Smooth muscle cell (in vitro differentiated cells): Measurements from ENCODE around the gene TUT4. TPM values are rescaled to one million over a fixed set of nuclear protein-coding genes. Genes with fewer than 3 reads are reported as not detected.

Experiments used
- DNase-seq: peaks from one replicate; lab custom pipeline; 2025; ENCODE audit not compliant: unreplicated experiment; lab: John Stamatoyannopoulos, UW
- H2AFZ ChIP-seq: fragments of 200-600 bp; sonication (generic); 2 replicates; pipeline ENCODE4 v1.6.0; 2016; ENCODE audit warnings: antibody characterized with exemption, low read depth, mild to moderate bottlenecking
- H3F3A ChIP-seq: fragments of 200-600 bp; sonication (generic); 2 replicates; pipeline ENCODE4 v1.6.0; 2017; ENCODE audit warnings: antibody characterized with exemption, low read depth
- H3K27ac ChIP-seq: fragments of 200-600 bp; sonication (generic); 2 replicates; pipeline ENCODE4 v1.5.1; 2016; ENCODE audit warnings: low read depth, mild to moderate bottlenecking
- H3K27me3 ChIP-seq: fragments of 200-600 bp; sonication (generic); 2 replicates; pipeline ENCODE4 v1.6.1; 2016; ENCODE audit warnings: low read depth, mild to moderate bottlenecking
- H3K36me3 ChIP-seq: fragments of 200-600 bp; sonication (generic); 2 replicates; pipeline ENCODE4 v1.5.1; 2016; ENCODE audit warnings: low read depth
- H3K4me1 ChIP-seq: fragments of 200-600 bp; sonication (generic); 2 replicates; pipeline ENCODE4 v1.5.1; 2016; ENCODE audit warnings: low read depth
- H3K4me2 ChIP-seq: fragments of 200-600 bp; sonication (generic); 2 replicates; pipeline ENCODE4 v1.6.0; 2016; ENCODE audit warnings: mild to moderate bottlenecking
- H3K4me3 ChIP-seq: fragments of 200-600 bp; sonication (generic); 2 replicates; pipeline ENCODE4 v1.5.1; 2016; ENCODE audit warnings: mild to moderate bottlenecking
- H3K79me2 ChIP-seq: fragments of 200-600 bp; sonication (generic); 2 replicates; pipeline ENCODE4 v1.6.0; 2016; ENCODE audit warnings: low read depth, mild to moderate bottlenecking
- H3K9ac ChIP-seq: fragments of 200-600 bp; sonication (generic); 2 replicates; pipeline ENCODE4 v1.6.0; 2016; ENCODE audit warnings: low read depth
- H3K9me3 ChIP-seq: fragments of 200-600 bp; sonication (generic); replicated peaks from 2 replicates; pipeline ENCODE4 v1.5.1; 2016; ENCODE audit warnings: low read depth
- H4K20me1 ChIP-seq: fragments of 200-600 bp; sonication (generic); 2 replicates; pipeline ENCODE4 v1.6.0; 2016; ENCODE audit warnings: low read depth
- CTCF ChIP-seq: fragments of 200-600 bp; sonication (generic); IDR thresholded peaks from 2 replicates; pipeline ENCODE4 v1.5.1; 2017; ENCODE audit warnings: borderline replicate concordance, mild to moderate bottlenecking, antibody characterized with exemption; ENCODE audit not compliant: insufficient read depth, poor library complexity, severe bottlenecking
- WGBS: methylation state at CpG from one replicate; pipeline ENCODE4 v1.1.7; 2016; ENCODE audit warnings: low lambda C conversion rate; 5-methylcytosine and 5-hydroxymethylcytosine counted together
- polyA plus RNA-seq: library from polyadenylated mRNA; unstranded; fragments of >200 nt; fragmentation: Nextera tagmentation; extraction: Ambion mirVana; gene quantifications from 2 replicates; pipeline ENCODE4 v1.2.1, GENCODE V29; 2016
- total RNA-seq: library from RNA; depleted of rRNA; stranded (reverse); fragments of >200 nt; gene quantifications from 2 replicates; pipeline ENCODE4 v1.2.3, GENCODE V29; 2014

Gene TUT4
- total and polyA plus RNA-seq, 2 experiments from 2014 or later: 13.9 to 58.3 TPM

- H3K36me3 ChIP-seq: peaks cover 6% of the 10 kb centered on the region
- WGBS: 98% methylated on average over 5 of the region's 5 CpGs
- H3K9ac ChIP-seq: no peak overlapping the region
- no peak for DNase-seq
- peaks cover 38% of the 10 kb centered on the region for H4K20me1 ChIP-seq
- no peak for TF ChIP-seq CTCF
- H3K27me3 ChIP-seq: no peaks in the 10 kb centered on the region
- H3K9me3 ChIP-seq: peaks cover 11% of the 10 kb centered on the region
- no peaks in the 10 kb centered on the region for H3F3A ChIP-seq
- no peak overlapping the region for H3K4me2 ChIP-seq
- H3K27ac ChIP-seq: no peak overlapping the region
- peaks cover 100% of the 10 kb centered on the region for H3K79me2 ChIP-seq
- no peak overlapping the region for H3K4me3 ChIP-seq
- H2AFZ ChIP-seq: no peak overlapping the region
- no peaks in the 10 kb centered on the region for H3K4me1 ChIP-seq
Measured at GRCh38 chr1:52542085-52542688, 10.7 kb downstream of the TUT4 start.

GRCh38 chr1:52534928-52535764 is 17.7 kb downstream of the TUT4 start:
- Histone ChIP-seq H3K4me2 (no peak overlapping the region), H3K27ac (no peak overlapping the region), H3F3A (no peaks in the 10 kb centered on the region), H4K20me1 (peaks cover 42% of the 10 kb centered on the region), H3K79me2 (peaks cover 98% of the 10 kb centered on the region), H3K4me3 (no peak overlapping the region), H3K9me3 (no peaks in the 10 kb centered on the region), H2AFZ (no peak overlapping the region), H3K9ac (no peak overlapping the region), H3K36me3 (peaks cover 5% of the 10 kb centered on the region), H3K27me3 (no peaks in the 10 kb centered on the region), H3K4me1 (no peaks in the 10 kb centered on the region)
- TF ChIP-seq CTCF: no peak
- DNase-seq: no peak
- WGBS: 95% methylated on average over 2 of the region's 2 CpGs

- Histone ChIP-seq H3K4me1 (no peaks in the 10 kb centered on the region), H3K9me3 (no peaks in the 10 kb centered on the region), H4K20me1 (peaks cover 51% of the 10 kb centered on the region), H3K36me3 (peaks cover 5% of the 10 kb centered on the region), H3K4me3 (no peak overlapping the region), H3K79me2 (peaks cover 98% of the 10 kb centered on the region), H3K9ac (no peak overlapping the region), H3K27ac (no peak overlapping the region), H3F3A (no peaks in the 10 kb centered on the region), H3K4me2 (no peak overlapping the region), H2AFZ (no peak overlapping the region), H3K27me3 (no peaks in the 10 kb centered on the region)
- 95% methylated on average over 9 of the region's 9 CpGs for WGBS
- DNase-seq: no peak
- TF ChIP-seq CTCF: no peak
Measured at GRCh38 chr1:52533713-52534112, 19.2 kb downstream of the TUT4 start.
